CD14-positive monocyte (primary cell): ENCODE data around the gene PTTG2. TPM values are rescaled to one million over a fixed set of nuclear protein-coding genes. Genes with fewer than 3 reads are reported as not detected.
"Not testable (repeated sequence)": the region's sequence is repeated elsewhere in the genome, so short reads cannot be mapped to it uniquely, and the experiment has no call there.

ENCODE experiments used
- DNase-seq, 3 donors: peaks; one replicate each; pipeline ENCODE4 v3.0.0-alpha.2; 2011 to 2022
- H2AFZ ChIP-seq: 2 replicates; pipeline ENCODE4 v1.6.0; 2012; ENCODE audit warnings: mild to moderate bottlenecking, low read depth, low read length, inconsistent platforms; ENCODE audit not compliant: insufficient read depth, poor library complexity, severe bottlenecking
- H3K27ac ChIP-seq, 2 donors: 1 replicate in 1 of 2; 2 replicates in 1 of 2; pipeline ENCODE4 v1.5.1; 2012 to 2013; ENCODE audit warnings: low read length in 2 of 2, control low read depth in 1 of 2, inconsistent platforms in 1 of 2, low read depth in 1 of 2, mild to moderate bottlenecking in 1 of 2
- H3K27me3 ChIP-seq, 2 donors: one replicate each; pipeline versions ENCODE4 v1.6.0 to v1.6.1; 2011 to 2013; ENCODE audit warnings: low read length in 2 of 2; ENCODE audit not compliant: control insufficient read depth in 2 of 2, insufficient read depth in 2 of 2
- H3K36me3 ChIP-seq, 2 donors: replicated peaks in 1 of 2; 1 replicate in 1 of 2; 2 replicates in 1 of 2; pipeline versions ENCODE4 v1.5.1 to v1.6.1; 2012 to 2013; ENCODE audit warnings: low read length in 2 of 2, control low read depth in 1 of 2, inconsistent platforms in 1 of 2, mild to moderate bottlenecking in 1 of 2; ENCODE audit not compliant: insufficient read depth in 2 of 2, control insufficient read depth in 1 of 2
- H3K4me1 ChIP-seq, 2 donors: 1 replicate in 1 of 2; 2 replicates in 1 of 2; pipeline versions ENCODE4 v1.5.1 to v1.6.1; 2012 to 2013; ENCODE audit warnings: low read length in 2 of 2, control low read depth in 1 of 2, inconsistent platforms in 1 of 2, mild to moderate bottlenecking in 1 of 2, moderate library complexity in 1 of 2; ENCODE audit not compliant: insufficient read depth in 2 of 2, control insufficient read depth in 1 of 2
- H3K4me2 ChIP-seq: replicated peaks from 2 replicates; pipeline ENCODE3; 2012; ENCODE audit warnings: low read length, moderate library complexity, mild to moderate bottlenecking; ENCODE audit not compliant: poor library complexity, severe bottlenecking; ENCODE audit errors: extremely low read depth
- H3K4me3 ChIP-seq, 3 experiments: fragments of 200-600 bp in 1 of 3; sonication (generic) in 1 of 3; replicated peaks in 1 of 3; 1 replicate in 2 of 3; 2 replicates in 1 of 3; pipeline ENCODE4 v1.5.1; 2011 to 2013; ENCODE audit warnings: low read length in 3 of 3, mild to moderate bottlenecking in 3 of 3, control low read depth in 2 of 3, low read depth in 2 of 3, inconsistent platforms in 1 of 3, moderate library complexity in 1 of 3
- H3K79me2 ChIP-seq: 2 replicates; pipeline ENCODE4 v1.6.0; 2012; ENCODE audit warnings: mild to moderate bottlenecking, control low read depth, inconsistent platforms, low read length, moderate library complexity; ENCODE audit not compliant: insufficient read depth
- H3K9ac ChIP-seq: 2 replicates; pipeline ENCODE4 v1.6.0; 2017; ENCODE audit warnings: low read length, mild to moderate bottlenecking; ENCODE audit not compliant: insufficient read depth, poor library complexity, severe bottlenecking
- H3K9me3 ChIP-seq, 2 donors: replicated peaks in 1 of 2; 1 replicate in 1 of 2; 2 replicates in 1 of 2; pipeline versions ENCODE4 v1.5.1 to v1.6.1; 2012 to 2013; ENCODE audit warnings: low read length in 2 of 2, control low read depth in 1 of 2; ENCODE audit not compliant: control insufficient read depth in 1 of 2, insufficient read depth in 1 of 2
- H4K20me1 ChIP-seq: 2 replicates; pipeline ENCODE4 v1.6.0; 2012; ENCODE audit warnings: mild to moderate bottlenecking, low read length, control low read depth, moderate library complexity; ENCODE audit not compliant: insufficient read depth
- H3K27ac Mint-ChIP-seq, 7 donors: one replicate each; pipeline ENCODE4 v1.8.0; 2020; ENCODE audit warnings: mild to moderate bottlenecking in 7 of 7, mixed read lengths in 7 of 7, moderate library complexity in 6 of 7, inconsistent platforms in 2 of 7
- H3K27me3 Mint-ChIP-seq, 3 donors: one replicate each; pipeline ENCODE4 v1.8.0; 2021 to 2022; ENCODE audit warnings: low read depth in 3 of 3, mild to moderate bottlenecking in 3 of 3, mixed read lengths in 3 of 3, moderate library complexity in 3 of 3, inconsistent platforms in 1 of 3
- H3K36me3 Mint-ChIP-seq, 2 donors: one replicate each; pipeline ENCODE4 v1.8.0; 2020; ENCODE audit warnings: mixed read lengths in 2 of 2, inconsistent platforms in 1 of 2, mild to moderate bottlenecking in 1 of 2
- H3K4me1 Mint-ChIP-seq: one replicate; pipeline ENCODE4 v1.8.0; 2020; ENCODE audit warnings: mild to moderate bottlenecking, mixed read lengths
- H3K4me3 Mint-ChIP-seq, 2 donors: one replicate each; pipeline ENCODE4 v1.8.0; 2020; ENCODE audit warnings: mild to moderate bottlenecking in 2 of 2, mixed read lengths in 2 of 2, moderate library complexity in 1 of 2
- H3K9me3 Mint-ChIP-seq, 7 donors: one replicate each; pipeline ENCODE4 v1.8.0; 2020 to 2022; ENCODE audit warnings: mixed read lengths in 7 of 7, mild to moderate bottlenecking in 6 of 7, moderate library complexity in 6 of 7, inconsistent platforms in 2 of 7
- CTCF ChIP-seq: fragments of 200-600 bp; IDR thresholded peaks from one replicate; pipeline ENCODE4 v1.8.0; 2022; ENCODE audit warnings: antibody characterized with exemption, mild to moderate bottlenecking
- WGBS: methylation state at CpG from one replicate; pipeline ENCODE4 v1.1.5; 2013; ENCODE audit warnings: missing lambda C conversion rate; ENCODE audit not compliant: insufficient coverage; 5-methylcytosine and 5-hydroxymethylcytosine counted together
- intact Hi-C, 2 donors: fragments of 100-400 bp; cut with micrococcal nuclease; formaldehyde crosslinking; loops; one replicate each; pipeline versions ENCODE4 v1.15.0 to v1.15.1; 2023
- polyA plus RNA-seq, 3 donors: library from polyadenylated mRNA; depleted of rRNA in 1 of 3; unstranded in 2 of 3; stranded (reverse) in 1 of 3; fragments of 300-500 nt in 2 of 3; fragments of >200 nt in 1 of 3; fragmentation: Illumina TruSeq in 2 of 3; gene quantifications; 1 replicate in 2 of 3; 2 replicates in 1 of 3; pipeline ENCODE4 v1.2.3, GENCODE V29; 2012 to 2021

Gene PTTG2
- polyA plus RNA-seq, 3 donors = 2.0 TPM; not detected in 2

GRCh38 chr4:37971202-37971601 lies 11.0 kb downstream of the PTTG2 start:
- Histone ChIP-seq H3K27me3 (no peaks in the 10 kb centered on the region), H3K9ac (no peak overlapping the region), H3K9me3 (no peaks in the 10 kb centered on the region), H3K4me3 (no peak overlapping the region), H3K36me3 (peaks cover 0 to 9% of the 10 kb centered on the region in 2 donors), H3K79me2 (peaks cover 37% of the 10 kb centered on the region), H3K4me1 (peaks cover 6 to 13% of the 10 kb centered on the region in 2 donors), H2AFZ (no peak overlapping the region), H4K20me1 (peaks cover 33% of the 10 kb centered on the region), H3K27ac (no peak overlapping the region), H3K4me2 (no peak overlapping the region)
- Mint-ChIP-seq H3K27ac (peak overlapping the region in 6 of 7 donors; percentile 56 to 89 (median 67)), H3K36me3 (peaks cover 6 to 29% of the 10 kb centered on the region in 2 donors), H3K4me1 (peaks cover 23% of the 10 kb centered on the region), H3K9me3 (peaks cover 0 to 5% (median 3%) of the 10 kb centered on the region in 7 donors), H3K27me3 (peaks cover 0 to 3% (median 0%) of the 10 kb centered on the region in 3 donors), H3K4me3 (no peak overlapping the region)
- intact Hi-C loops = loop anchor here (5.0 to 10.0 kb wide), 2 partner anchors 51 to 64 kb away; no protein-coding TSS in a partner anchor
- no peak for DNase-seq
- TF ChIP-seq CTCF = no peak
- WGBS = no CpG with 5 or more reads among the region's 4 CpGs

- Mint-ChIP-seq H3K27ac (no peak overlapping the region), H3K4me1 (peaks cover 30% of the 10 kb centered on the region), H3K9me3 (peaks cover 0 to 5% (median 3%) of the 10 kb centered on the region in 7 donors), H3K27me3 (peaks cover 0 to 3% (median 0%) of the 10 kb centered on the region in 3 donors), H3K36me3 (peaks cover 6 to 29% of the 10 kb centered on the region in 2 donors), H3K4me3 (no peak overlapping the region)
- Histone ChIP-seq H3K27ac (no peak overlapping the region), H4K20me1 (peaks cover 31% of the 10 kb centered on the region), H3K4me1 (peaks cover 19 to 27% of the 10 kb centered on the region in 2 donors), H2AFZ (no peak overlapping the region), H3K4me3 (no peak overlapping the region), H3K36me3 (peaks cover 0 to 9% of the 10 kb centered on the region in 2 donors), H3K4me2 (no peak overlapping the region), H3K9ac (no peak overlapping the region), H3K79me2 (peaks cover 46% of the 10 kb centered on the region), H3K9me3 (no peaks in the 10 kb centered on the region), H3K27me3 (no peaks in the 10 kb centered on the region)
- no peak for TF ChIP-seq CTCF
- 80% methylated on average over 1 of the region's 3 CpGs for WGBS
- DNase-seq = no peak
- intact Hi-C loops = loop anchor here (5.0 to 10.0 kb wide), 2 partner anchors 49 to 61 kb away; no protein-coding TSS in a partner anchor
Measured at GRCh38 chr4:37973441-37973840, 13.2 kb downstream of the PTTG2 start.

GRCh38 chr4:37975321-37975822 lies 15.2 kb downstream of the PTTG2 start:
- 100% methylated on average over 7 of the region's 13 CpGs for WGBS
- H3K4me1 Mint-ChIP-seq = peaks cover 40% of the 10 kb centered on the region
- not testable (repeated sequence) for H3K4me3 Mint-ChIP-seq, DNase-seq, H3K9me3 ChIP-seq, H2AFZ ChIP-seq, H3K9me3 Mint-ChIP-seq, H3K4me3 ChIP-seq, H3K9ac ChIP-seq, H3K4me2 ChIP-seq, H3K27ac ChIP-seq, H3K27me3 ChIP-seq, H3K27me3 Mint-ChIP-seq, H3K36me3 ChIP-seq
- Histone ChIP-seq H3K4me1 (peaks cover 22 to 29% of the 10 kb centered on the region in 2 donors), H3K79me2 (peaks cover 53% of the 10 kb centered on the region), H4K20me1 (peaks cover 30% of the 10 kb centered on the region)
- H3K36me3 Mint-ChIP-seq = peaks cover 5 to 25% of the 10 kb centered on the region in 2 donors
- intact Hi-C loops = loop anchor here (5.0 to 10.0 kb wide), 2 partner anchors 59 to 288 kb away; partner anchors contain the start of gene RELL1 (in 2 of the 2)
- peak overlapping the region in 2 of 7 donors; percentile 10 to 57 for H3K27ac Mint-ChIP-seq
